GM12892 (cell line): ENCODE data around the gene GPR35.
A peak's percentile ranks its signal among the peaks of the same experiment; 100 is the strongest.

Experiments used
- DNase-seq: peaks from one replicate; pipeline ENCODE4 v3.0.0; 2011; ENCODE audit not compliant: insufficient read length
- FAIRE-seq: peaks from 2 replicates; lab custom pipeline; 2011; peaks lifted over from hg19 to GRCh38; lab: Jason Lieb, UNC
- POLR2A ChIP-seq: IDR thresholded peaks from 2 replicates; pipeline ENCODE4 v1.6.1; 2011; ENCODE audit warnings: low read depth, low read length, control low read depth
- POLR2AphosphoS5 ChIP-seq: IDR thresholded peaks from 2 replicates; pipeline ENCODE4 v1.6.1; 2011; ENCODE audit warnings: low read depth, low read length, control low read depth
- TAF1 ChIP-seq: IDR thresholded peaks from 2 replicates; pipeline ENCODE4 v1.6.1; 2011; ENCODE audit warnings: low read depth, mild to moderate bottlenecking, control low read depth, low read length, borderline replicate concordance

The GPR35 gene

DNA sequence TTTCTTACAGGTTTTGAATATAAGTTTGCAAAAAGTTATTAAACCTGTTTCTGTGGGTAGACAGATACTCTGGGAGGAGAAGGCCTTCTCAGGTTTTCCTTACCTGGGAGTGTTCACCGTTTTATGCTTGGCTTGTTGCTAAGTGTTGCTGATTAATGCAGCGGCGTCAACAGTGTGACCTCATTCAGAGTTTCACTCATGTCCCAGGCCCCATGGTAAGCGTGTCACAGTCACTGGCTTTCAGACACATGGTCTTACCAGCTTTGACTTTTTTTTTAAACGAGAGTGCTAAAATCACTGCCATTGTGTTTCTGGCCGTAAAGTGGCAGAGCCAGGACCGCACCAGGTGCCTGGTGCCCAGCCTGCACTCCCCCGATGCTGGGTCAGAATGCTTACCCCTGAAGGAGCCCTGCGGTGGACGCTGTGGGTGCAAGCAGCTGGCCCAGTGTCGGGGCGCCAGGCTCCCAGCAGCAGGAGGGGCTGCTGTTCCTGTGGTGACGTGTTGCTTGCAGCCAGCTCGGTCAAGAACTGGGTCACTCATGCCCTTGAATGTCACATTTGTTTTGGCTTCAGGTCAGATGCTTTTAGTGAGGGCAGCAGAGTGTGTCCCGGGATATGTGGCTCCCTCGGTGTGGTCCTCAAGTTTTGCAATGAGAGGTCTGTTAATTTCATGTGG lies 35.3 kb upstream of the GPR35 start:
- TF ChIP-seq TAF1 (no peak), POLR2A (no peak), POLR2AphosphoS5 (no peak)
- DNase-seq (no peak), FAIRE-seq (no peak)

- FAIRE-seq (no peak), DNase-seq (no peak)
- TF ChIP-seq TAF1, result no peak
- TF ChIP-seq POLR2AphosphoS5, result no peak
- no peak for TF ChIP-seq POLR2A
Observed at GRCh38 chr2:240590681-240591111, 34.6 kb upstream of the GPR35 start.

- TF ChIP-seq POLR2A (no peak), POLR2AphosphoS5 (no peak), TAF1 (no peak)
- DNase-seq, result no peak
- FAIRE-seq, result no peak
Observed at GRCh38 chr2:240591226-240591625, 34.1 kb upstream of the GPR35 start.

- DNase-seq (no peak), FAIRE-seq (no peak)
- no peak for TF ChIP-seq TAF1
- no peak for TF ChIP-seq POLR2A
- TF ChIP-seq POLR2AphosphoS5, result no peak
Observed at GRCh38 chr2:240591784-240592183, 33.5 kb upstream of the GPR35 start.

GRCh38 chr2:240593026-240593702 lies 32.1 kb upstream of the GPR35 start:
- no peak for TF ChIP-seq POLR2AphosphoS5
- no peak for TF ChIP-seq POLR2A
- TF ChIP-seq TAF1, result no peak
- FAIRE-seq, result no peak
- DNase-seq, result peak; percentile 5

DNA sequence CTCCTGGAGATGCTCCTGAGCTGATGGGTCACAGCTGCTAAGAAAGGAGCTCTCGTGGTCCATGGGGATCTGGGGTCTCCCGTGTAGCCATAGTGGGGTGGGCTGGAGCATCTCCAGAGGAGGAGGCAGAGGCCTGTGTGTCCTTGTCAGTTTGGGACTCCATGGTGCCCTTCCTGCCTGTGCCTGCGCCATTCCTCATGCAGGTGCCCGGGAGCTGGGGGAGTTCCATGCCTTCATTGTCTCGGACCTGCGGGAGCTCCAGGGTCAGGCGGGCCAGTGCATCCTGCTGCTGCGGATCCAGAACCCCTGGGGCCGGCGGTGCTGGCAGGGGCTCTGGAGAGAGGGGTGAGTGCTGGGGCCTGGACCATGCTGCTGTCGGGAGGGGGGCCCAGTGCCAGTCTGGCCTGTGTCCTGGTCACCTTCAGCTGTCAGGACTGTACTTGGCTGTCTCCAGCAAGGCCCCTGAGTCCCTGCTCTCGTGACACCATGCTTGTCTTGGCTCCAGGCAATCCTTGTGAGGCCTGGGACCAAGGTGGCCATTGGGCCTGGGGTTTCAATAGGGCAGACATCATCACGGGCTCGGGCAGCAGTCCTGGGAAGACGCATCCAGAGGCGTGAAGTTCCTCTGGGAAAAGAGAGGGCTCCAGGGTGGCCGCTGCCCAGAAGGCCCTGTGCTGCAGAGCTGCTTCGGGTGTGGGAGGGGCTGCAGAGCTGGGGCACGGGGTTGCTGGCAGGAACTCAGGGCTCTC lies 31.4 kb upstream of the GPR35 start:
- no peak for FAIRE-seq
- peak; percentile 8 for DNase-seq
- TF ChIP-seq POLR2AphosphoS5, result no peak
- no peak for TF ChIP-seq TAF1
- no peak for TF ChIP-seq POLR2A

DNA sequence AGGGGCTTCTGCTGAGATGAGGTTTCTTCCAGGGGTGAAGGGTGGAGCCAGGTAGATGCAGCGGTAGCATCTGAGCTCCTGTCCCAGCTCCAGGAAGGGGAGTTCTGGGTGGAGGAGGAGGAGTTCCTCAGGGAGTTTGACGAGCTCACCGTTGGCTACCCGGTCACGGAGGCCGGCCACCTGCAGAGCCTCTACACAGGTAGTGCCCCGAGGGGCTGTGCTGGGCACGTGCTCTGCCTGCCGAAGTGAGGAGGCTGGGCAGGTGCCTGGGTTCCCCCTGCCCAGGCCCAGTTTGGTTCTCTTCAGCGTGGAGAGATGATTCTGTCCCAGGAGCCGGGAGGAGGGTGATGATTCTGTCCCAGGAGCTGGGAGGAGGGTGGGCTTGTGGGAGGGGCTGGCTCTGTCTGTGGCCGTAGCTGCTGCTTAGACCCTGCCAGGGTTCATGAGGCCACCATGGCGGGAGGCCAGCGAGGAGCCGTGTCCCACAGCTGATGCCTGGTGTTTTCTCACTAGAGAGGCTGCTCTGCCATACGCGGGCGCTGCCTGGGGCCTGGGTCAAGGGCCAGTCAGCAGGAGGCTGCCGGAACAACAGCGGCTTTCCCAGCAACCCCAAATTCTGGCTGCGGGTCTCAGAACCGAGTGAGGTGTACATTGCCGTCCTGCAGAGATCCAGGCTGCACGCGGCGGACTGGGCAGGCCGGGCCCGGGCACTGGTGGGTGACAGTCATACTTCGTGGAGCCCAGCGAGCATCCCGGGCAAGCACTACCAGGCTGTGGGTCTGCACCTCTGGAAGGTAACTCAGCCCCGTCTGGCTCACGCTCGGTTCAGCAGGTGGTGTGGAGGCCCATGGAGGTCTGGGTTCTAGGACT lies 30.5 kb upstream of the GPR35 start:
- no peak for DNase-seq
- no peak for FAIRE-seq
- TF ChIP-seq POLR2AphosphoS5, result no peak

- no peak for FAIRE-seq
- peak; percentile 59 for DNase-seq
Observed at GRCh38 chr2:240595381-240596079, 29.8 kb upstream of the GPR35 start.

DNA sequence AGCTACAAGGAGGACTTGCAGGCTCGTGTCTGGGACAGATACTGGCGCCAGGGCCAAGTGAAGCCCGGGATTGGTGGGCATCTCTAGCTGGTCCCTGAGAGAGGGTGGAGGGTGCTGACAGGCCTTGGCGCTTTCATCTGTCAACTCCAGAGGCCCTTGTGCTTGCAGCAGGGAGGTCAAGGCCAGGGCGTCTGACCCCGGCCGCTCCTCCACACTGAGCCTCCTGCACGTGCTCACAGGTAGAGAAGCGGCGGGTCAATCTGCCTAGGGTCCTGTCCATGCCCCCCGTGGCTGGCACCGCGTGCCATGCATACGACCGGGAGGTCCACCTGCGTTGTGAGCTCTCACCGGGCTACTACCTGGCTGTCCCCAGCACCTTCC lies 29.2 kb upstream of the GPR35 start:
- TF ChIP-seq POLR2A, result no peak
- no peak for TF ChIP-seq POLR2AphosphoS5
- no peak for TF ChIP-seq TAF1
- FAIRE-seq, result no peak
- DNase-seq, result no peak

More at GRCh38 chr2:240595381-240596079, 29.8 kb upstream of the GPR35 start:
- TF ChIP-seq TAF1 (no peak), POLR2AphosphoS5 (no peak), POLR2A (no peak)

DNA sequence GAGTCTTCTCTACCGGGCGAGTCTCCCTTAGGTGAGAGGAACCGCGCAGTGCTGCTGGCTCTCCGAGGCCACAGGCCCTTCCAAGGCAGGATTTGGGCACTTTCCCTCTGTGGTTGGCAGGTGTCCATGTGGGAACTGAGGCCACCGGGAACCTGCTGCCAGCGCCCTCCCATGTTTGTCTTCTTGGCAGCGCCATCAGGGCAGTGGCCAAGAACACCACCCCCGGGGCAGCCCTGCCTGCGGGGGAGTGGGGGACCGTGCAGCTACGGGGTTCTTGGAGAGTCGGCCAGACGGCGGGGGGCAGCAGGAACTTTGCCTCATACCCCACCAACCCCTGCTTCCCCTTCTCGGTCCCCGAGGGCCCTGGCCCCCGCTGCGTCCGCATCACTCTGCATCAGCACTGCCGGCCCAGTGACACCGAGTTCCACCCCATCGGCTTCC lies 28.8 kb upstream of the GPR35 start:
- TF ChIP-seq POLR2A (no peak), POLR2AphosphoS5 (no peak), TAF1 (no peak)
- no peak for FAIRE-seq
- no peak for DNase-seq

GRCh38 chr2:240597054-240597418 lies 28.2 kb upstream of the GPR35 start:
- FAIRE-seq, result no peak
- DNase-seq, result no peak

More at GRCh38 chr2:240597054-240597418, 28.2 kb upstream of the GPR35 start:
- no peak for TF ChIP-seq POLR2A
- no peak for TF ChIP-seq TAF1
- TF ChIP-seq POLR2AphosphoS5, result no peak
